Measurements from ENCODE around the gene SLC16A12. TPM values are rescaled to one million over a fixed set of nuclear protein-coding genes. Genes with fewer than 3 reads are reported as not detected.

The SLC16A12 gene
- total and polyA plus RNA-seq, 2 donors (not counting 1 experiment from before 2014, with no cell fraction given) = under 0.01 to 0.26 TPM

DNA sequence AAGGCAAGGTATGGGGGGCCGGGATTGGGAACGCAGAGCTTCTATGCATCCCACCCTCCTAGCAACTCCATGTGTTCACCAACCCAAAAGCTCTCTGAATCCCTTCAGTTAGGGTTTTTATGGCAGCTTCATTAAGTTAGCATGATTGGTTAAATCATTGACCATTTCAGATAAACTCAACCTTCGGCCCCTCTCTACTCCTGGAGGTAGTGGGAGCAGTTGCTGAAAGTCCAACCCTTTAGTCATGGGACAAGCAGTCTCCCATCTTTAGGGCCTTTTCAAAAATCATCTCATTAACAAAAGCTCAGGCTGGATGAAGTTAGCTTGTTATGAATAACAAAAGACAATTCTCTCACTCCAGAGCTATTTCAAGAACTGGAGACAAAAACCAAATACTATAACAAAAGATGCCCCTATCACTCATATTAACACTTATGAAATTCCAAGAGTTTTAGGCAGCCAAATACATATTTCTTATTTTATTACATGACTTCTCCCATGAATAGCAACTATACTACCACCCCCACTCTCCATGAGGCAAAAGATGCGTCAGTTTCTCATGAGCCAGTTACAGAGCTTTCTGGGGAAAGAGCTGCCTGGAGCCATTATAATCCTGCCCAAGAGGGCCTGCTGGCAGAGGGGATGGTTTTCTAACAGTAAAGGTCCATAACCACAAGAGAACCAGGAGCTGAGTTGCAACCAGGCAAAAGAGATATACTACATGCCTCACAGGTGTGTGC lies 44.6 kb downstream of the SLC16A12 start:
- DNase-seq (ENCODE audit: low read depth in 2 of 2) = no peak
- TF ChIP-seq, protein P1, sequence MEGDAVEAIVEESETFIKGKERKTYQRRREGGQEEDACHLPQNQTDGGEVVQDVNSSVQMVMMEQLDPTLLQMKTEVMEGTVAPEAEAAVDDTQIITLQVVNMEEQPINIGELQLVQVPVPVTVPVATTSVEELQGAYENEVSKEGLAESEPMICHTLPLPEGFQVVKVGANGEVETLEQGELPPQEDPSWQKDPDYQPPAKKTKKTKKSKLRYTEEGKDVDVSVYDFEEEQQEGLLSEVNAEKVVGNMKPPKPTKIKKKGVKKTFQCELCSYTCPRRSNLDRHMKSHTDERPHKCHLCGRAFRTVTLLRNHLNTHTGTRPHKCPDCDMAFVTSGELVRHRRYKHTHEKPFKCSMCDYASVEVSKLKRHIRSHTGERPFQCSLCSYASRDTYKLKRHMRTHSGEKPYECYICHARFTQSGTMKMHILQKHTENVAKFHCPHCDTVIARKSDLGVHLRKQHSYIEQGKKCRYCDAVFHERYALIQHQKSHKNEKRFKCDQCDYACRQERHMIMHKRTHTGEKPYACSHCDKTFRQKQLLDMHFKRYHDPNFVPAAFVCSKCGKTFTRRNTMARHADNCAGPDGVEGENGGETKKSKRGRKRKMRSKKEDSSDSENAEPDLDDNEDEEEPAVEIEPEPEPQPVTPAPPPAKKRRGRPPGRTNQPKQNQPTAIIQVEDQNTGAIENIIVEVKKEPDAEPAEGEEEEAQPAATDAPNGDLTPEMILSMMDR (conservative IDR thresholded peaks at IDR 0.05 in 1 of 2, IDR thresholded peaks at IDR 0.05 in 1 of 2; ENCODE audit: low read depth in 1 of 2, low read length in 2 of 2) = no peak
- TF ChIP-seq EZH2 (IDR thresholded peaks at IDR 0.05; ENCODE audit: low read length, missing control alignments) = no peak
- Histone ChIP-seq H3K27me3 (ENCODE audit: control insufficient read depth, insufficient read depth, low read length) (no peaks in the 10 kb centered on the region), H2AFZ (ENCODE audit: low read length) (no peak overlapping the region), H3K79me2 (ENCODE audit: control insufficient read depth, insufficient read depth, low read length) (no peaks in the 10 kb centered on the region), H3K4me3 (replicated peaks in 1 of 4; ENCODE audit: control extremely low read depth in 1 of 4, insufficient read depth in 1 of 4, low read depth in 3 of 4, low read length in 4 of 4) (no peak overlapping the region), H4K20me1 (ENCODE audit: control insufficient read depth, extremely low read depth, insufficient read depth, low read length) (no peaks in the 10 kb centered on the region), H3K9ac (ENCODE audit: insufficient read depth, low read length) (no peak overlapping the region), H3K4me1 (ENCODE audit: control insufficient read depth, extremely low read depth, insufficient read depth, low read length) (no peaks in the 10 kb centered on the region), H3K27ac (ENCODE audit: insufficient read depth, low read length) (no peak overlapping the region), H3K9me3 (ENCODE audit: control insufficient read depth, insufficient read depth, low read depth, low read length) (no peaks in the 10 kb centered on the region), H3K4me2 (ENCODE audit: extremely low read depth, insufficient read depth, low read length) (no peak overlapping the region), H3K36me3 (ENCODE audit: control insufficient read depth, insufficient read depth, low read length) (no peaks in the 10 kb centered on the region)

DNA sequence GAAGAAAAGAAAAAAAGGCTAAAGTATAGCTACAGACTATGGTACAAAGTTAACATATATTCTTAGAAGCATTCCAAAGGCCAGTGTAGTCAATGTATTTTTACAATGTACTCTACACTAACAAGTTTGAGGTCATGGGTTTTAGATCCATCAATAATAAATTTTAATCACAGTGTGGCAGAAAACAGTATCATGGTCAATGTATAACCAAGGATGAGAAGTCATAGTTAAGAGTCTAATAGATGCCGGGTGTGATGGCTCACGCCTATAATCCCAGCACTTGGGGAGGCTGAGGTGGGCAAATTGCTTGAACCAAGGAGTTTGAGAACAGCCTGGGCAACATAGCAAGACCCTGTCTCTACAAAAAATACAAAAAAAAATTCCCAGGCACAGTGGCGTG lies 53.1 kb downstream of the SLC16A12 start:
- Histone ChIP-seq H3K4me1 (ENCODE audit: control insufficient read depth, extremely low read depth, insufficient read depth, low read length) (peaks cover 18% of the 10 kb centered on the region), H3K9ac (ENCODE audit: insufficient read depth, low read length) (no peak overlapping the region), H3K27me3 (ENCODE audit: control insufficient read depth, insufficient read depth, low read length) (no peaks in the 10 kb centered on the region), H3K4me3 (replicated peaks in 1 of 4; ENCODE audit: control extremely low read depth in 1 of 4, insufficient read depth in 1 of 4, low read depth in 3 of 4, low read length in 4 of 4) (no peak overlapping the region), H4K20me1 (ENCODE audit: control insufficient read depth, extremely low read depth, insufficient read depth, low read length) (no peaks in the 10 kb centered on the region), H3K79me2 (ENCODE audit: control insufficient read depth, insufficient read depth, low read length) (no peaks in the 10 kb centered on the region), H3K36me3 (ENCODE audit: control insufficient read depth, insufficient read depth, low read length) (no peaks in the 10 kb centered on the region), H3K4me2 (ENCODE audit: extremely low read depth, insufficient read depth, low read length) (no peak overlapping the region), H2AFZ (ENCODE audit: low read length) (no peak overlapping the region), H3K9me3 (ENCODE audit: control insufficient read depth, insufficient read depth, low read depth, low read length) (no peaks in the 10 kb centered on the region), H3K27ac (ENCODE audit: insufficient read depth, low read length) (peak overlapping the region; percentile 37)
- TF ChIP-seq, protein P1 (conservative IDR thresholded peaks at IDR 0.05 in 1 of 2, IDR thresholded peaks at IDR 0.05 in 1 of 2; ENCODE audit: low read depth in 1 of 2, low read length in 2 of 2) = no peak
- TF ChIP-seq EZH2 (IDR thresholded peaks at IDR 0.05; ENCODE audit: low read length, missing control alignments) = no peak
- DNase-seq (ENCODE audit: low read depth in 2 of 2) = no peak

- no peaks in the 10 kb centered on the region for H3K9me3 ChIP-seq (ENCODE audit: control insufficient read depth, insufficient read depth, low read depth, low read length)
- no peaks in the 10 kb centered on the region for H4K20me1 ChIP-seq (ENCODE audit: control insufficient read depth, extremely low read depth, insufficient read depth, low read length)
- H2AFZ ChIP-seq (ENCODE audit: low read length) = no peak overlapping the region
- H3K4me1 ChIP-seq (ENCODE audit: control insufficient read depth, extremely low read depth, insufficient read depth, low read length) = peaks cover 18% of the 10 kb centered on the region
- H3K36me3 ChIP-seq (ENCODE audit: control insufficient read depth, insufficient read depth, low read length) = no peaks in the 10 kb centered on the region
- TF ChIP-seq, protein P1 (conservative IDR thresholded peaks at IDR 0.05 in 1 of 2, IDR thresholded peaks at IDR 0.05 in 1 of 2; ENCODE audit: low read depth in 1 of 2, low read length in 2 of 2) = no peak
- no peak for TF ChIP-seq EZH2 (IDR thresholded peaks at IDR 0.05; ENCODE audit: low read length, missing control alignments)
- no peak overlapping the region for H3K9ac ChIP-seq (ENCODE audit: insufficient read depth, low read length)
- H3K4me3 ChIP-seq (replicated peaks in 1 of 4; ENCODE audit: control extremely low read depth in 1 of 4, insufficient read depth in 1 of 4, low read depth in 3 of 4, low read length in 4 of 4) = no peak overlapping the region
- H3K27me3 ChIP-seq (ENCODE audit: control insufficient read depth, insufficient read depth, low read length) = no peaks in the 10 kb centered on the region
- peak overlapping the region; percentile 37 for H3K27ac ChIP-seq (ENCODE audit: insufficient read depth, low read length)
- peak; percentile 88 to 98 for DNase-seq (ENCODE audit: low read depth in 2 of 2)
- peak overlapping the region; percentile 37 for H3K4me2 ChIP-seq (ENCODE audit: extremely low read depth, insufficient read depth, low read length)
- no peaks in the 10 kb centered on the region for H3K79me2 ChIP-seq (ENCODE audit: control insufficient read depth, insufficient read depth, low read length)
These were observed 53.7 kb downstream of the SLC16A12 start for GRCh38 chr10:89481662-89482061.
